ENCODE measurements around the gene MRPL16.

DNA sequence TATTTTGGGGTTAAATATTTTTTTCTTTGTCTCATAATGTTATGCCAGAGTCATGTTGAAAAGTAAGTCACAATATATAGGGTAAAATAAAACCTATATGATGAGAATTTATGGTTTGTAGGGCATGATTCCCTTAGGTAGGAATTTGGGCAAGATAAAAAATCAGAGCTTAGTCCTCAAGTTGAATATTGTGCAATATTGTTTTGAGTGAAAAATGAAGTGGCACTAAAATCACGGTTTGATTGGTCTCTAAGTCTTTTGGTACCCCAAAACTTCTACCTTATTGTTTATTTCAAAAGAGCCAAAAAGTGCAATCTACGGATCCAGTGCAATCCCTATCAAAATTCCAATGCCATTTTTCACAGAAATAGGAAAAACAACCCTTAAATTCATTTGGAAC is 1.6 kb upstream of the MRPL16 start:
- TF ChIP-seq CTCF (IDR thresholded peaks at IDR 0.05), result no peak
- no peak for TF ChIP-seq POLR2A (IDR thresholded peaks at IDR 0.05)
